Measurements from ENCODE around the gene MAN1C1. TPM values are rescaled to one million over a fixed set of nuclear protein-coding genes. Genes with fewer than 3 reads are reported as not detected.

MAN1C1 gene
- total RNA-seq, 1 donor from 2014 or later: 22.6 TPM

- no peak for TF ChIP-seq CTCF (conservative IDR thresholded peaks at IDR 0.05)
- Mint-ChIP-seq H3K36me3 (ENCODE audit: low read depth) (peaks cover 4% of the 10 kb centered on the region), H3K27ac (ENCODE audit: unreplicated experiment) (peak overlapping the region; percentile 59), H3K27me3 (ENCODE audit: low read depth) (no peaks in the 10 kb centered on the region), H3K4me1 (peaks cover 84% of the 10 kb centered on the region), H3K4me3 (peak overlapping the region; percentile 58), H3K9me3 (no peaks in the 10 kb centered on the region)
- no peak for DNase-seq (ENCODE audit: low read depth, low spot score)
Observed at GRCh38 chr1:25792115-25792514, 175.5 kb downstream of the MAN1C1 start.

GRCh38 chr1:25793585-25794170 lies 177.1 kb downstream of the MAN1C1 start:
- DNase-seq (ENCODE audit: low read depth, low spot score): no peak
- no peaks in the 10 kb centered on the region for H3K9me3 Mint-ChIP-seq
- peak overlapping the region; percentile 52 for H3K27ac Mint-ChIP-seq (ENCODE audit: unreplicated experiment)
- TF ChIP-seq CTCF (conservative IDR thresholded peaks at IDR 0.05): no peak
- no peaks in the 10 kb centered on the region for H3K27me3 Mint-ChIP-seq (ENCODE audit: low read depth)
- H3K4me3 Mint-ChIP-seq: peak overlapping the region; percentile 31
- peaks cover 4% of the 10 kb centered on the region for H3K36me3 Mint-ChIP-seq (ENCODE audit: low read depth)
- peaks cover 84% of the 10 kb centered on the region for H3K4me1 Mint-ChIP-seq

GRCh38 chr1:25794325-25794724 lies 177.7 kb downstream of the MAN1C1 start:
- Mint-ChIP-seq H3K9me3 (no peaks in the 10 kb centered on the region), H3K4me1 (peaks cover 82% of the 10 kb centered on the region), H3K36me3 (ENCODE audit: low read depth) (peaks cover 4% of the 10 kb centered on the region), H3K27me3 (ENCODE audit: low read depth) (no peaks in the 10 kb centered on the region), H3K27ac (ENCODE audit: unreplicated experiment) (no peak overlapping the region), H3K4me3 (no peak overlapping the region)
- DNase-seq (ENCODE audit: low read depth, low spot score): no peak
- TF ChIP-seq CTCF (conservative IDR thresholded peaks at IDR 0.05): no peak

- H3K36me3 Mint-ChIP-seq (ENCODE audit: low read depth): peaks cover 2% of the 10 kb centered on the region
- peak overlapping the region; percentile 13 for H3K27ac Mint-ChIP-seq (ENCODE audit: unreplicated experiment)
- no peaks in the 10 kb centered on the region for H3K27me3 Mint-ChIP-seq (ENCODE audit: low read depth)
- no peak for DNase-seq (ENCODE audit: low read depth, low spot score)
- peak overlapping the region; percentile 47 for H3K4me3 Mint-ChIP-seq
- TF ChIP-seq CTCF (conservative IDR thresholded peaks at IDR 0.05): no peak
- no peaks in the 10 kb centered on the region for H3K9me3 Mint-ChIP-seq
- H3K4me1 Mint-ChIP-seq: peaks cover 79% of the 10 kb centered on the region
Observed at GRCh38 chr1:25795211-25795610, 178.6 kb downstream of the MAN1C1 start.

GRCh38 chr1:25795946-25796810 lies 179.6 kb downstream of the MAN1C1 start:
- no peaks in the 10 kb centered on the region for H3K9me3 Mint-ChIP-seq
- peak overlapping the region; percentile 86 for H3K4me3 Mint-ChIP-seq
- H3K27me3 Mint-ChIP-seq (ENCODE audit: low read depth): no peaks in the 10 kb centered on the region
- H3K27ac Mint-ChIP-seq (ENCODE audit: unreplicated experiment): no peak overlapping the region
- H3K4me1 Mint-ChIP-seq: peaks cover 77% of the 10 kb centered on the region
- DNase-seq (ENCODE audit: low read depth, low spot score): no peak
- no peak for TF ChIP-seq CTCF (conservative IDR thresholded peaks at IDR 0.05)
- H3K36me3 Mint-ChIP-seq (ENCODE audit: low read depth): no peaks in the 10 kb centered on the region

All from neural crest cell (in vitro differentiated cells).